Measurements from ENCODE around the gene TMIGD3.
"Not testable (repeated sequence)": the region's sequence is repeated elsewhere in the genome, so short reads cannot be mapped to it uniquely, and the experiment has no call there.

Gene TMIGD3

DNA sequence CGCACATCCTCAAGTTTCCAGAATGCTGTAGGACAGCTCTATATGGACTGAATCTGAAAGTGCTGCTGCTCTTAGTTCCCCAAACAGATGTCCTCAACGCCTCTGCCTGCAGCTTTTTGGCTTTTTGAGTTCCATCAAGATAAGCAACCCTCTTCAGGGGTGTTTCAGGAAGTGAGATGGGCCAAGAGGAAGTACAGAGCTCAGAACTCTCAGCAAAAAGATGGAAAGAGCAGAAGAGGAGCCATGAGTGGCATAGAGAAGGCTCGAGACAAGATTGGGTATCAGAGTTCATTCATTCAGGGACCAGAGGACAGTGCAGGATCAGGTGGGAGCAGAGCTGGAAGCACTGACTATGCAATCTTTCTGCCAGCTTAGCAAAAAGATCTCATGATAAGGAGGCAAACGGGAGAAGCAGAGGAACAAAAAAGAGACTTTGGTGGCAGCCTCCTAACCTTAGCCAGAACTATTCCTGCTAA is at the start of gene TMIGD3, which contains the start of gene ADORA3:
TMIGD3 (minus strand) TSS at position 49 of the 476 bp plus-strand sequence. CDS start 279 bp downstream, outside the sequence.
ADORA3 (minus strand) TSS at position 49 of the 476 bp plus-strand sequence. CDS start 279 bp downstream, outside the sequence.
- no peak for DNase-seq

DNA sequence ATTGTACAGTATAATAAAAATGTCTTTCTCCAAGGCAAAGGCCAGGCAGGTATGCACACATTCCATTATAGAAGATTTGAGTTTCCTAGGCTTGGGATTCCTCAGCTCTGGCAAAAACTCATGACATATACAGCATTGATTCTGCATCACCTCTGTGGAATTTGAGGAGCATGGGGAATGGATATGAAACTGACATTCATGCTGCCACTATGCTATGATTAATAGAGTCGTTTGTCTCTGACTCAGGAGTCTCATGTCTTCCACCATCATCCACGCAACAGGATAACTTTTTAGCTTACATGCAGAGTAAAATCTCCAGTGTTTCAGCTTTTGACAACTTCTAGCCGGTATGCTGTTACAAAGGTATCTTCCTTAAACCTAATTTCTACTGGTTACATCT is 49.8 kb upstream of the TMIGD3 start:
- no peak for DNase-seq

GRCh38 chr1:111552587-111552986 is 49.2 kb upstream of the TMIGD3 start:
- DNase-seq, result no peak

- DNase-seq, result no peak
These were observed 48.4 kb upstream of the TMIGD3 start for GRCh38 chr1:111551623-111552411.

GRCh38 chr1:111547786-111548185 is 44.4 kb upstream of the TMIGD3 start:
- DNase-seq, result not testable (repeated sequence)

- no peak for DNase-seq
These were observed 38.8 kb upstream of the TMIGD3 start for GRCh38 chr1:111542187-111542586.

DNA sequence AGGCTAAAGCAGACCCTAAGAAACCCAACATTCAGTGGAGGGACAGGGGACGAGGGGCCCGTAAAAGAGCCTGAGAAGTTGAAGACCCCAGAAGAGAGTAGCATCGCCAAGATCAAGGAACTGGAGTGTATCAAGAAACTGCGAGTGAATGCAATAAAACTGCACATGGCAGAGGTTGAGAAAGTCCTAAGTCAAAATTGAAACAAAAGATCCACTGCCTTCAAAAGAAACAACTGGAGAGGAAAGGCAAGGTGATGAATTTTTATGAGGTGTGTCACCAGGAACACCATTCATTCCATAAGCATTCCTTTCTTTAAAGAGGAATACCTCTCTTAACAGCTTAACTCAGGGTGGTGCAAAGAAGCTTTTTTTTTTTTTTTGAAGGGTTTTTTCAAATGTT is 38.3 kb upstream of the TMIGD3 start:
- DNase-seq, result no peak

- no peak for DNase-seq
These were observed 37.5 kb upstream of the TMIGD3 start for GRCh38 chr1:111540928-111541327.

DNA sequence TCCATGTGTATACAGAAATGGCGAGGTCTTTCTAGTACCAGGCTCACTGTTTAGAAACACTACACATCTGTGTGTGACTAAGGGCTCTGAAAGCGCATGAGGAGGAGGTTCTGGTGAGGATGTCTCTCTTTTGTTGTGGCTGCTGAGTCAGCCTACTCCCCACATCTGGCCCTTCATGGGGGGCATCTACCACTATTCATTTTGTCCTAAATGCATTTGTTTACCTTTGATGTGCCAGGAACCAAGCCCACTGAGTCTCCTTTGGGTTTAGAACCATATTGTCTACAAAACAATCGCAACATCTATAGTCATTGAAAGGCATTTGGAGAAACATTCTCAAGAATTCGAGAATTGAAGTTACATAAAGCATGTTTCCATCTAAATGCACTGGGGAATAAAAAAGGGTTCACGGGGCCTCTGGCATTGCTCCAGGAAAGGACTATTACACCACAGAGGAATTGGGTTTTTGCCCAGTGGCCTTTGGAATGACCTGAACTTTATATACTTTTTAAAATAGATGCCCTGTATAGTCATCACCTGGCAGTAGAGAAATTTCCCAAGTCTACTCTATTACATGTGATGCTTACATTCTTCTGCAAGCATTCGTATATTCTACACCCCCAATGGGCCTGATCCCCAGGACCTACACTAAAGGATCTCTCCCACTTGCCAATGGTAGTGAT is 35.1 kb upstream of the TMIGD3 start:
- peak; percentile 3 for DNase-seq

DNA sequence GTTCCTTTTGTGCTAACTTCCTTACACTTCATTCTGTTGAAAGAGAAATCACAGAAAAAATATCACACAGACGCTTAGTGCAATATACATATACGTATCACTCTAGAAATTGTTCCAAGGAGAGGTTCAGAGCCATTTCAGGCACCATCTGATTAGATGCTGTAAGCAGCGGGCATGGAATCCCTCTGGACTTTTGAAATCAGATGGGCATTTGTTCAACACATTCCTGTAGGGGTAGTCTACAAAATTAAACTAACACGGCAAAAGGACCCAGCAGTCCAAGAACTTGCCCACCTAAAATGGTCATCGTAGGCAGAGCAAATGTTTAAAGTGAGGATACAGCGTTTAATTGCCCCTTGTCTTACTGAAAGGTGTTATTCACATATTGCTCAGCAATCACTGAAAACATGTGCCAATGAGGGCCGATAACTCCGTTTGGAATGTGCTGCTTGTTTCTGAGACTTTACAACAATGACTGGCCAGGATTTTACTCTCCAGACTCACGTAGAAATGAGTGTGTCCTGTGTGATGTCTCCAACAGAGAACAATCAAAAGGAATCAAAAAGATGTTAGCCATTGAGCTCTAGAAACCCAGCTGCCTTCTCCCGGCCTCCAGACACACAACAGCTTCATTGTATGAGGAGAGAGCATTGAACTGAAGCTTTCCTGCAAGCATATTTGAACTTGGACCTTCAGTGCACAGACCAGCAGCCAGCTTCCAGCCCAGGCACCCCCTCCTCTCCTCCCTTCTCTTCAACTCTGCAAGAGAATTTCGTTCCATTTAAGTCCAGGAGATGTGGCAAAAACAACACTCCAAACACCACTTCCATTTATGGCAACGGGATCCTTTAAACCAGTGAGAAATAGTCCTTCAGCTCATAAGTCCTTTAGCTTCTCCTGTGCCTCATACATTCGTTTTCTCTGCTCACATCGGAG is 32.1 kb upstream of the TMIGD3 start:
- no peak for DNase-seq

DNA sequence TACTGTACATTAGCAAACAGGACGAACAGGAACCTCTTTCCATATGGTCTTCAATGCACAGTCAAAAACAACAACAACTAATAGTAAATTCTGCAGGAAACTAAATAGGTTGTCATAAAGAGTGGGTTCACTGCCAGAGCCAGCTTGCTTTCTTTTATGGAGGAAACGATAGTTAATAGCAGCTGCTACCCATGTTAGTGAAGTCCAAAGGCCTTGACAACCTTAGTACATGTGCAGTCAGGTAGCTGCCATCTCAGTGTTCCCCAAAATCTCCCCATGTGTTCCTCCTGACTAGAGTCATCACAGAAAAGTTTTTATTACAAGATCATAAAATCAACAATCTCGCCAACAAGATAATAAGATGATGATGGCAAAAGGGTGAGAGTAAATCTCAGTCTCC is 16.6 kb upstream of the TMIGD3 start:
- DNase-seq, result no peak

DNA sequence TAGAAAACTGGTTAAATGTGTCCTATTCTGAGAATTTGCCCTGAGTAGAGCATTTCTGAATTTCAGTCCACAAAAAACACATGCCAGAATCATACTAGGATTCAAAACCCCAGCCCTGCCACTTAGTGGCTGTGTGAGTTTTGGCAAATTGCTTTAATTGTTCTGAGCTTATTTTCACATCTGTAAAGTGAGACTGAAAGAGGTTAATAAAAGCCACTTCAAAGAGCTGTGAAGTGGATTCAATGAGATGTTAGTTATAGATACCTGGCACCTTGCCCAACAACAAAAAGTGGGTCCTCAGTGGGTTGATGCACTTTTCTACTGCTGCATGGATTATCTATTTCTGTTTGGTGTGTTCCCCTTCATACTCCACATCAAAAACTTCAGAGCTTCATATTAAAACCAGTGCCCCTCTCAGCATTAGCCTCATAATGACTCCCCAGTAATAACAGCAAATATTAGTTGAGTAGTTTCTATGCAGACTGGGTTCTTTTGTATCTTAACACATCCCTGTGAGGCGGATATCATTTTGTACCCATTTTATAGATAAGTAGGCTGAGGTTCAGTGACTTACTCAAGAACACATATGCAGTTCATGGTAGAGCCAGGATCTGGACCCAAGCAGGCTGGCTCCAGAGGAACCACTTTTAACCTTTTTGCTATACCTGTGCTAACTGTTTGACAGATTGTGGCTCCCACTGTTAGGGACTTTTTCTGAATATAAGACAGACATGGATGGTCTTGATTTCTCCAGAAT is 14.2 kb upstream of the TMIGD3 start:
- no peak for DNase-seq

DNA sequence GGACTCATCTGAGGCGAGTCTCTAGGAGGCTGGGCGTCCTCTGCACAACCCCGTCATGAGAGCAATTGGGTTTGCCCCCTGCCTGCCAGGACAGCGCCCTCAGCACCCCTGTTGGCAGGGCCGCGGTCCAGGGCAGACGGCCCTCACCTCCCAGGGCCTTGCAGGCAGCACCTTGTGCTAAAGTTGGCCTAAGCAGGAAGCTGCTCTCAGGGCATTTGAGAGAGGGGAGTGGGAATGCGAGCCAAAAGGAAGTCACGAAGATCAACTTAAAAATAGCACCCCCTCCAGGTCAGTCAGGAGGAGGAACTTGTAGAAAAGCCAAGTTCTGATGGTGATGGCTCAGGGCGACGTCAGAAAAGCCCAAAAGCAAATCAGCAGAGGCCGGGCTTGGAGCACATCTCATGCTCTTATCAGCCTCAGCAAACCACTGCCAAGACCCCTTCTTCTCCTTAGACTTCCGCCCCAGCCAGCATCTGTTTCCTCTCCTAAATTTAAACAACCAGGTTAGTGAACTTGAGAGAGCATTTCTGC is 12.6 kb upstream of the TMIGD3 start:
- no peak for DNase-seq

DNA sequence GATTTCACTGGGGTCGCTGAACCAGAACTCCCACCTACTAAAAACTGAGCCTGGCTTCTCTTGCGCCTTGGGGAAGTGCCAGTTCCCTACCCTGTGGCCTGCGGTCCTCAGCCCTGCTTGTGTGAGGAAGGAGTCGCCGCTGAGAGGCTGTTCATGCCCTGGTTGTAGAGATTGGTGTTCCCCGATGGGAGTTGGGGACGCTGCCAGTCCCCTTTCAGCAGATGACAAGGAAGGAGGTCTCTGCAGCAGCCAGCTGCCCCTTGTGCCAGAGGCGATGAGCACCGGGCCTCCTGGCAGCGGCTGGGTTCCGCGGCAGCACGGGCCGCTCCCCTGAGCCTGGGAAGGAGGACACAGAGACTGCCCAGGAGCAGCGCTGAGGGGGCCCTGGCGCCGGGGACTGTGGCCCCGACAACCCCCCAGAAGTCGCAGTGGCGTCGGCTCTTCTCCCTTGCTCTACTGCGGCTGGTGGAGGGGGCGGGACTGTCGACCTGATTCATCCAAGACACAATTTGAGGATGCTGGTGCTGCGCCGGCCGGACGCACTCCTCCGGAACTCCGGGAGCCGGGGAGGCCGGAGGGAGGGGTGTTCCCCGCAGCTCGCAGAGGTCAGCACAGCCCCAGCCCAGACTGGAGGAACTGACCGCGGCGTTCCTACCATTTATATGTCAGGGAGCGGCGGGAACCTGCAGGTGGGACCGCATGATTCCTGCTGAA is 12.0 kb upstream of the TMIGD3 start:
- no peak for DNase-seq

- DNase-seq, result no peak
These were observed 10.1 kb upstream of the TMIGD3 start for GRCh38 chr1:111513410-111514020.

DNA sequence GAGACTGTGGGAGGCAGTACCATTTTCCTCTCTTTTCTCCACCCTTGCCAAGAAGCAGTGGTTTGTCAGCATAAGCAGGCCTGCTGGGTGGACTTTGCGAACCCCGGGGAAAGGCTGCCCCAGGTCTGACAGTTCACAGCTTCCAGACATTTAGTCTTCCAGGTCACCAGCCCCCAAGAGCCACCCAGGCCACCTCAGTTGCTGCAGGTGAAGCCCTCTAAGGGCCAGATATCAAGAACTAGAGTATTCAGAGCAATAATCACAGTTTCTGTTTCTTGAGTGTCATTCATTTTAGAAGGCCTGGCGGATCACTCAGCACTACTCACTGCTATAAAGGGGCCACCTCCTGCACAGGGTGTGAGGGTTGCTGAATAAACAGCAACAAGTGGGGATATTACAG is 9.5 kb upstream of the TMIGD3 start:
- no peak for DNase-seq

- DNase-seq, result no peak
These were observed 8.9 kb upstream of the TMIGD3 start for GRCh38 chr1:111512132-111512889.

GRCh38 chr1:111511370-111511769 is 7.9 kb upstream of the TMIGD3 start:
- DNase-seq, result no peak

- DNase-seq, result no peak
These were observed 6.6 kb upstream of the TMIGD3 start for GRCh38 chr1:111509997-111510375.
